Myometrial cell (primary cell): ENCODE data around the gene UTP20. TPM values are rescaled to one million over a fixed set of nuclear protein-coding genes. Genes with fewer than 3 reads are reported as not detected.

ENCODE experiments used
- total RNA-seq: library from RNA; depleted of rRNA; stranded (reverse); fragments of >200 nt; gene quantifications from 2 replicates; pipeline ENCODE4 v1.2.3, GENCODE V29; 2015

The UTP20 gene
- 10.7 and 13.5 TPM in 2 replicates for total RNA-seq

GRCh38 chr12:101280006-101280505, at the start of gene UTP20:
TSS of gene UTP20 (plus strand) at chr12:101280105. CDS start at chr12:101280283, 178 bp downstream.

GRCh38 chr12:101407436-101408345, 127.8 kb downstream of the UTP20 start, which contains the start of gene ARL1:
TSS of gene ARL1 (minus strand) at chr12:101407772. CDS start at chr12:101407645, 127 bp downstream.

Other genes with a start within 250 kb of the UTP20 start
- gene SLC5A8, start 69.9 kb upstream of the UTP20 start, total RNA-seq, result not detected in 2 replicates
- 84.5 and 102 TPM in 2 replicates for gene ARL1, start 127.7 kb downstream of the UTP20 start, total RNA-seq
- not detected in 2 replicates for gene SPIC, start 195.2 kb downstream of the UTP20 start, total RNA-seq